A549 (cell line): ENCODE measurements around the gene PTPN5. TPM values are rescaled to one million over a fixed set of nuclear protein-coding genes. Genes with fewer than 3 reads are reported as not detected.

Experiments used
- polyA plus RNA-seq, 4 experiments: library from polyadenylated mRNA; depleted of rRNA in 3 of 4; stranded (reverse); fragments of >200 nt; fragmentation: RNase III in 1 of 4; extraction: RNeasy Plus Mini Kit Qiagen cat#74134 plus additional on column Dnase treatment in 1 of 4; gene quantifications; 2 replicates in 3 of 4; 3 replicates in 1 of 4; pipeline ENCODE4 v1.2.3, GENCODE V29; 2011 to 2017

PTPN5 gene
- polyA plus RNA-seq, 2 of the 4 experiments (the other 2 are of a cell fraction) = 0.04 TPM; not detected in 1

Other genes starting within 250 kb of the PTPN5 start
- gene UEVLD, start 203.1 kb downstream of the PTPN5 start, polyA plus RNA-seq (2011; rRNA removed) = 36.7 and 41.2 TPM in 2 replicates
- 30.6 to 36.5 TPM (median 34.7 TPM) in 3 replicates for gene UEVLD, start 203.1 kb downstream of the PTPN5 start, polyA plus RNA-seq (2017; fragmentation: RNase III; extraction: RNeasy Plus Mini Kit Qiagen cat#74134 plus additional on column Dnase treatment)
- 1.6 and 1.7 TPM in 2 replicates for gene MISFA, start 192.0 kb downstream of the PTPN5 start, polyA plus RNA-seq (2011; rRNA removed)
- 5.0 to 8.4 TPM (median 6.3 TPM) in 3 replicates for gene MISFA, start 192.0 kb downstream of the PTPN5 start, polyA plus RNA-seq (2017; fragmentation: RNase III; extraction: RNeasy Plus Mini Kit Qiagen cat#74134 plus additional on column Dnase treatment)
- gene SPTY2D1, start 157.5 kb downstream of the PTPN5 start, polyA plus RNA-seq (2011; rRNA removed) = 16.2 and 24.6 TPM in 2 replicates
- 14.1 to 14.9 TPM (median 14.1 TPM) in 3 replicates for gene SPTY2D1, start 157.5 kb downstream of the PTPN5 start, polyA plus RNA-seq (2017; fragmentation: RNase III; extraction: RNeasy Plus Mini Kit Qiagen cat#74134 plus additional on column Dnase treatment)
- 0.10 and 0.16 TPM in 2 replicates for gene TMEM86A, start 93.0 kb downstream of the PTPN5 start, polyA plus RNA-seq (2011; rRNA removed)
- gene TMEM86A, start 93.0 kb downstream of the PTPN5 start, polyA plus RNA-seq (2017; fragmentation: RNase III; extraction: RNeasy Plus Mini Kit Qiagen cat#74134 plus additional on column Dnase treatment) = 0.21 to 0.41 TPM (median 0.25 TPM) in 3 replicates
- gene IGSF22, start 65.6 kb downstream of the PTPN5 start, polyA plus RNA-seq (2011; rRNA removed) = 0.06 TPM in 1 of 2 replicates, not detected in the other
- 0.03 TPM in 2 of 3 replicates, not detected in the other for gene IGSF22, start 65.6 kb downstream of the PTPN5 start, polyA plus RNA-seq (2017; fragmentation: RNase III; extraction: RNeasy Plus Mini Kit Qiagen cat#74134 plus additional on column Dnase treatment)
- not detected in 2 replicates for gene MRGPRX1, start 147.6 kb upstream of the PTPN5 start, polyA plus RNA-seq (2011; rRNA removed)
- gene MRGPRX1, start 147.6 kb upstream of the PTPN5 start, polyA plus RNA-seq (2017; fragmentation: RNase III; extraction: RNeasy Plus Mini Kit Qiagen cat#74134 plus additional on column Dnase treatment) = not detected in 3 replicates